ENCODE data around the gene GRAMD1A.

- TF ChIP-seq CTCF (IDR thresholded peaks at IDR 0.05) = no peak
- no peak for TF ChIP-seq POLR2A (IDR thresholded peaks at IDR 0.05)
- TF ChIP-seq EP300 (IDR thresholded peaks at IDR 0.05) = no peak
These were observed 45.7 kb downstream of the GRAMD1A start for GRCh38 chr19:35045667-35046300.
